Measurements from ENCODE around the gene SNED1. TPM values are rescaled to one million over a fixed set of nuclear protein-coding genes. Genes with fewer than 3 reads are reported as not detected.

The SNED1 gene
- total RNA-seq, 1 experiment from 2014 or later: not detected

GRCh38 chr2:241015439-241015838, 17.0 kb downstream of the SNED1 start:
- H3K4me3 ChIP-seq (ENCODE audit: low read depth, low read length): no peak overlapping the region
- H3K36me3 ChIP-seq (ENCODE audit: control insufficient read depth, insufficient read depth, low read length): no peaks in the 10 kb centered on the region
- no peak overlapping the region for H3K4me3 Mint-ChIP-seq (ENCODE audit: unreplicated experiment)
- no peaks in the 10 kb centered on the region for H3K36me3 Mint-ChIP-seq (ENCODE audit: insufficient read depth, unreplicated experiment)
- H3K27me3 Mint-ChIP-seq (ENCODE audit: insufficient read depth, unreplicated experiment): no peaks in the 10 kb centered on the region
- ChIA-PET POLR2A (no interaction called here), CTCF (no interaction called here)
- H3K27me3 ChIP-seq (replicated peaks; ENCODE audit: control insufficient read depth, insufficient read depth, low read length): no peaks in the 10 kb centered on the region
- H3K4me1 Mint-ChIP-seq (ENCODE audit: low read depth, unreplicated experiment): no peaks in the 10 kb centered on the region
- H3K9me3 ChIP-seq: no peaks in the 10 kb centered on the region
- intact Hi-C loops (cut with micrococcal nuclease; ENCODE audit: unreplicated experiment): no loop called here
- H3K4me1 ChIP-seq: no peaks in the 10 kb centered on the region
- H3K9me3 Mint-ChIP-seq (ENCODE audit: unreplicated experiment): no peaks in the 10 kb centered on the region
- BruUV-seq (replicated peaks): no TSS peak
- TF ChIP-seq, protein P1, sequence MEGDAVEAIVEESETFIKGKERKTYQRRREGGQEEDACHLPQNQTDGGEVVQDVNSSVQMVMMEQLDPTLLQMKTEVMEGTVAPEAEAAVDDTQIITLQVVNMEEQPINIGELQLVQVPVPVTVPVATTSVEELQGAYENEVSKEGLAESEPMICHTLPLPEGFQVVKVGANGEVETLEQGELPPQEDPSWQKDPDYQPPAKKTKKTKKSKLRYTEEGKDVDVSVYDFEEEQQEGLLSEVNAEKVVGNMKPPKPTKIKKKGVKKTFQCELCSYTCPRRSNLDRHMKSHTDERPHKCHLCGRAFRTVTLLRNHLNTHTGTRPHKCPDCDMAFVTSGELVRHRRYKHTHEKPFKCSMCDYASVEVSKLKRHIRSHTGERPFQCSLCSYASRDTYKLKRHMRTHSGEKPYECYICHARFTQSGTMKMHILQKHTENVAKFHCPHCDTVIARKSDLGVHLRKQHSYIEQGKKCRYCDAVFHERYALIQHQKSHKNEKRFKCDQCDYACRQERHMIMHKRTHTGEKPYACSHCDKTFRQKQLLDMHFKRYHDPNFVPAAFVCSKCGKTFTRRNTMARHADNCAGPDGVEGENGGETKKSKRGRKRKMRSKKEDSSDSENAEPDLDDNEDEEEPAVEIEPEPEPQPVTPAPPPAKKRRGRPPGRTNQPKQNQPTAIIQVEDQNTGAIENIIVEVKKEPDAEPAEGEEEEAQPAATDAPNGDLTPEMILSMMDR (IDR thresholded peaks at IDR 0.05; ENCODE audit: insufficient read depth in 1 of 2, low read depth in 1 of 2, low read length in 1 of 2, severe bottlenecking in 1 of 2, unreplicated experiment in 1 of 2): no peak
- no peak for DNase-seq
- H3K27ac Mint-ChIP-seq (ENCODE audit: unreplicated experiment): no peak overlapping the region

DNA sequence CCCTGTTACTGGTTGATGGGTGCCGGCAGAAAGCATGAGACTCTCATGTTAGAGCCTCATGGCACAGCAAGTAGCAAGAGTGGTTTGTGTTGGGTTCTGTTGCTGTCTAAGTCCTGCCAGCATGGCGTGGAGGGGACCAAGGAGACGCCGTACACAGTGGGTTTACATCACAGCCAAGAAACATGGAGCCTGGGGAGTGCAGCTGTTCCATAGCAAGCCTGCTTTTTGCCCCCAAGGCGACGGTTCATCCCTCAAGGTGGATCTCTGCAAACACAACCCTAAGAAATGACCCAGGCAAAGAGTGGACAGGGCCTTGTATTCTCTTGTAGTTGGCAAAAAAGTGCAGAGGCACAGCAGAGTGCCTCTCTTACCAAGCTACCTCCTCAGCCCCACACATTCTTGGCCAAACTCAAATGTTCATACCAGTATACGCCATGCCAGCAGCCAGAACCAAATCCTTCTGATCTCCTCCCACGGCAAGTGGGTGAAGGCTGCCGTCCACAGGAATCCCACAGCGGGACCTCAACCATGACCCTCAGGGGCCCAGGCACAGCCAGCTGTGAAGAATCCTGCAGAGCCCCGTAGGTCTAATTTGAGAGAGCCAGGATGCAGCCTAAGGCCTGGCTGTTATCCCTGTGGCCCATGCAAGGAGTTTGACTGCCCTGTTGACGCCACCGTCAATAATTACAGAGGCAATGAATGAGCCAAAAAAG, 19.0 kb downstream of the SNED1 start:
- Mint-ChIP-seq H3K4me3 (ENCODE audit: unreplicated experiment) (no peak overlapping the region), H3K4me1 (ENCODE audit: low read depth, unreplicated experiment) (no peaks in the 10 kb centered on the region), H3K27ac (ENCODE audit: unreplicated experiment) (no peak overlapping the region), H3K36me3 (ENCODE audit: insufficient read depth, unreplicated experiment) (no peaks in the 10 kb centered on the region), H3K27me3 (ENCODE audit: insufficient read depth, unreplicated experiment) (no peaks in the 10 kb centered on the region), H3K9me3 (ENCODE audit: unreplicated experiment) (no peaks in the 10 kb centered on the region)
- H3K36me3 ChIP-seq (ENCODE audit: control insufficient read depth, insufficient read depth, low read length): no peaks in the 10 kb centered on the region
- DNase-seq: no peak
- intact Hi-C loops (cut with micrococcal nuclease; ENCODE audit: unreplicated experiment): no loop called here
- CTCF ChIA-PET: no interaction called here
- H3K4me3 ChIP-seq (ENCODE audit: low read depth, low read length): no peak overlapping the region
- no peaks in the 10 kb centered on the region for H3K9me3 ChIP-seq
- no TSS peak for BruUV-seq (replicated peaks)
- H3K27me3 ChIP-seq (replicated peaks; ENCODE audit: control insufficient read depth, insufficient read depth, low read length): no peaks in the 10 kb centered on the region
- TF ChIP-seq, protein P1 (IDR thresholded peaks at IDR 0.05; ENCODE audit: insufficient read depth in 1 of 2, low read depth in 1 of 2, low read length in 1 of 2, severe bottlenecking in 1 of 2, unreplicated experiment in 1 of 2): no peak
- no peaks in the 10 kb centered on the region for H3K4me1 ChIP-seq
- POLR2A ChIA-PET: no interaction called here

GRCh38 chr2:241018051-241018891, 19.9 kb downstream of the SNED1 start:
- Mint-ChIP-seq H3K4me3 (ENCODE audit: unreplicated experiment) (no peak overlapping the region), H3K27me3 (ENCODE audit: insufficient read depth, unreplicated experiment) (no peaks in the 10 kb centered on the region), H3K27ac (ENCODE audit: unreplicated experiment) (no peak overlapping the region), H3K9me3 (ENCODE audit: unreplicated experiment) (no peaks in the 10 kb centered on the region), H3K4me1 (ENCODE audit: low read depth, unreplicated experiment) (no peaks in the 10 kb centered on the region), H3K36me3 (ENCODE audit: insufficient read depth, unreplicated experiment) (no peaks in the 10 kb centered on the region)
- Histone ChIP-seq H3K27me3 (replicated peaks; ENCODE audit: control insufficient read depth, insufficient read depth, low read length) (no peaks in the 10 kb centered on the region), H3K36me3 (ENCODE audit: control insufficient read depth, insufficient read depth, low read length) (no peaks in the 10 kb centered on the region), H3K4me1 (no peaks in the 10 kb centered on the region), H3K4me3 (ENCODE audit: low read depth, low read length) (no peak overlapping the region), H3K9me3 (no peaks in the 10 kb centered on the region)
- no peak for DNase-seq
- ChIA-PET POLR2A (no interaction called here), CTCF (no interaction called here)
- intact Hi-C loops (cut with micrococcal nuclease; ENCODE audit: unreplicated experiment): no loop called here
- no TSS peak for BruUV-seq (replicated peaks)
- TF ChIP-seq, protein P1 (IDR thresholded peaks at IDR 0.05; ENCODE audit: insufficient read depth in 1 of 2, low read depth in 1 of 2, low read length in 1 of 2, severe bottlenecking in 1 of 2, unreplicated experiment in 1 of 2): no peak
